ENCODE measurements around the gene PLXDC2.

The PLXDC2 gene

DNA sequence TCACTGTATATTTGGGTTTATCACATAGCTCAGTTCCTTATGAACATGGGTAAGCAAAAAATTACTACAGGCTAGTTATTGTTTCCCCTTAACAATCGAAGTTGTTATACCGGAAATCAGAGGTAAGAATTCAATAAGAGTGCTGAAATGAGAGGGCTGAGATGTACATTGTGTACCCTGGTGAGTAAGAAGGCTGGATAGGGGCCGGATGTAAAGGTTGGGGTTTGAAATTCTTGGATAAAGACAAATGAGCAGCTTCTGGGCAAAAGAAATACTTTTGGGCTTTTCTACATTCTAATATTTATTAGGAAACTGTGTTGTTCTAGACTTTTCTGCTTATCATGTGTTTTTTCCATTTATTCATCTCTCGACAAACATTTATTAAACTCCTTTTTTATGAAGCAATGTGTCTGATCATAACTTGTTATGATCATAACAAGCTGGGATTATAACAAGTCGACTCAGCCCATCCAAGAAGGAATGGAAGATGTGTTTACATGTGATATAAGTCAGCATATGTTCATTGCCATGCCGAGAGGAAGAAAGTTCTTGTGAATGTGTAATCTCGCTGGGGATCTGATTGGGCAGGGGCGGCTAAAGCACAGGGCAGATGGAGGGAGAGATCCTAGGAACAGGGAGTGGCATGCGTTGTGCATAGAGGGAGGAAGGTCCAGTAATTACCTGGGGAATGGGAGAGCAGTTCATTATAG is 155.3 kb downstream of the PLXDC2 start:
- Histone ChIP-seq H3K9me3 (ENCODE audit: insufficient read depth, low read depth, low read length) (peaks cover 3% of the 10 kb centered on the region; the same call in 1 of the 2 replicates), H3K27me3 (ENCODE audit: insufficient read depth, low read length, poor library complexity, severe bottlenecking) (no peaks in the 10 kb centered on the region), H4K20me1 (ENCODE audit: insufficient read depth, low read length, poor library complexity, severe bottlenecking) (no peaks in the 10 kb centered on the region), H3F3A (ENCODE audit: low read depth) (no peaks in the 10 kb centered on the region), H3K4me2 (ENCODE audit: low read depth, low read length, poor library complexity, severe bottlenecking) (no peak overlapping the region), H3K4me1 (ENCODE audit: insufficient read depth, low read length, poor library complexity, severe bottlenecking) (no peaks in the 10 kb centered on the region), H3K9me2 (replicated peaks; ENCODE audit: low read depth, low read length) (no peaks in the 10 kb centered on the region), H2AFZ (ENCODE audit: low read length) (no peak overlapping the region), H3K79me2 (ENCODE audit: insufficient read depth, low read length) (no peaks in the 10 kb centered on the region), H3K36me3 (ENCODE audit: insufficient read depth, low read length) (no peaks in the 10 kb centered on the region), H3K4me3 (ENCODE audit: low read length, poor library complexity, severe bottlenecking) (no peak overlapping the region), H3K9ac (ENCODE audit: low read depth, low read length, poor library complexity, severe bottlenecking) (no peak overlapping the region)
- TF ChIP-seq EZH2phosphoT487 (IDR thresholded peaks at IDR 0.05; ENCODE audit: borderline replicate concordance): no peak
- TF ChIP-seq, protein P1, sequence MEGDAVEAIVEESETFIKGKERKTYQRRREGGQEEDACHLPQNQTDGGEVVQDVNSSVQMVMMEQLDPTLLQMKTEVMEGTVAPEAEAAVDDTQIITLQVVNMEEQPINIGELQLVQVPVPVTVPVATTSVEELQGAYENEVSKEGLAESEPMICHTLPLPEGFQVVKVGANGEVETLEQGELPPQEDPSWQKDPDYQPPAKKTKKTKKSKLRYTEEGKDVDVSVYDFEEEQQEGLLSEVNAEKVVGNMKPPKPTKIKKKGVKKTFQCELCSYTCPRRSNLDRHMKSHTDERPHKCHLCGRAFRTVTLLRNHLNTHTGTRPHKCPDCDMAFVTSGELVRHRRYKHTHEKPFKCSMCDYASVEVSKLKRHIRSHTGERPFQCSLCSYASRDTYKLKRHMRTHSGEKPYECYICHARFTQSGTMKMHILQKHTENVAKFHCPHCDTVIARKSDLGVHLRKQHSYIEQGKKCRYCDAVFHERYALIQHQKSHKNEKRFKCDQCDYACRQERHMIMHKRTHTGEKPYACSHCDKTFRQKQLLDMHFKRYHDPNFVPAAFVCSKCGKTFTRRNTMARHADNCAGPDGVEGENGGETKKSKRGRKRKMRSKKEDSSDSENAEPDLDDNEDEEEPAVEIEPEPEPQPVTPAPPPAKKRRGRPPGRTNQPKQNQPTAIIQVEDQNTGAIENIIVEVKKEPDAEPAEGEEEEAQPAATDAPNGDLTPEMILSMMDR (conservative IDR thresholded peaks at IDR 0.05; ENCODE audit: low read length): no peak

- Histone ChIP-seq H3K4me2 (ENCODE audit: low read depth, low read length, poor library complexity, severe bottlenecking) (no peak overlapping the region), H3K9me2 (replicated peaks; ENCODE audit: low read depth, low read length) (no peaks in the 10 kb centered on the region), H3K79me2 (ENCODE audit: insufficient read depth, low read length) (no peaks in the 10 kb centered on the region), H3K9me3 (ENCODE audit: insufficient read depth, low read depth, low read length) (peaks cover 3% of the 10 kb centered on the region), H3K4me1 (ENCODE audit: insufficient read depth, low read length, poor library complexity, severe bottlenecking) (no peaks in the 10 kb centered on the region), H4K20me1 (ENCODE audit: insufficient read depth, low read length, poor library complexity, severe bottlenecking) (no peaks in the 10 kb centered on the region), H3F3A (ENCODE audit: low read depth) (no peaks in the 10 kb centered on the region), H3K9ac (ENCODE audit: low read depth, low read length, poor library complexity, severe bottlenecking) (no peak overlapping the region), H3K36me3 (ENCODE audit: insufficient read depth, low read length) (no peaks in the 10 kb centered on the region), H2AFZ (ENCODE audit: low read length) (no peak overlapping the region), H3K27me3 (ENCODE audit: insufficient read depth, low read length, poor library complexity, severe bottlenecking) (no peaks in the 10 kb centered on the region), H3K4me3 (ENCODE audit: low read length, poor library complexity, severe bottlenecking) (no peak overlapping the region)
- TF ChIP-seq EZH2phosphoT487 (IDR thresholded peaks at IDR 0.05; ENCODE audit: borderline replicate concordance): no peak
- TF ChIP-seq, protein P1 (conservative IDR thresholded peaks at IDR 0.05; ENCODE audit: low read length): no peak
Measured at GRCh38 chr10:19974138-19974537, 157.9 kb downstream of the PLXDC2 start.

DNA sequence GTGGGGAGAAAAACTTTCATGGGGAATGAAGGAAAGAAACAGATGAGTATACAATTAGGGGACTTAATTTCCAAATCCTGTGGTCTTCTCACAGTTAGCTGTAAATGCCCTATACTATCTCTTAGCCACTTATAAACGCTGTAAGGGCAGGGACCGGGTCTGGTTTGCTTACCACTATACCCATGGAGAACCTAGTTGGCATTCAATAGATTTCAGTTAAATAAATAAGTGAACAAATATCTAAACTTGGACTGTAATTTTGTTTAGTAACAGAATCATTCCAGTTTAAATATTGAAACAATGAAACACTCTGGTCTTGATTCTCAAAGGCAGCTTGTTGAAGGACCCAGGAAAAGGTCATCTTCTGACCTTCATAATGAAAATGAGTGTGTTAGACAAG is 158.3 kb downstream of the PLXDC2 start:
- peaks cover 3% of the 10 kb centered on the region for H3K9me3 ChIP-seq (ENCODE audit: insufficient read depth, low read depth, low read length)
- H3K4me1 ChIP-seq (ENCODE audit: insufficient read depth, low read length, poor library complexity, severe bottlenecking): no peaks in the 10 kb centered on the region
- no peaks in the 10 kb centered on the region for H4K20me1 ChIP-seq (ENCODE audit: insufficient read depth, low read length, poor library complexity, severe bottlenecking)
- H3K36me3 ChIP-seq (ENCODE audit: insufficient read depth, low read length): no peaks in the 10 kb centered on the region
- H3K9ac ChIP-seq (ENCODE audit: low read depth, low read length, poor library complexity, severe bottlenecking): no peak overlapping the region
- TF ChIP-seq, protein P1 (conservative IDR thresholded peaks at IDR 0.05; ENCODE audit: low read length): no peak
- TF ChIP-seq EZH2phosphoT487 (IDR thresholded peaks at IDR 0.05; ENCODE audit: borderline replicate concordance): no peak
- no peak overlapping the region for H3K4me2 ChIP-seq (ENCODE audit: low read depth, low read length, poor library complexity, severe bottlenecking)
- H3K27me3 ChIP-seq (ENCODE audit: insufficient read depth, low read length, poor library complexity, severe bottlenecking): no peaks in the 10 kb centered on the region
- no peak overlapping the region for H2AFZ ChIP-seq (ENCODE audit: low read length)
- H3F3A ChIP-seq (ENCODE audit: low read depth): no peaks in the 10 kb centered on the region
- no peaks in the 10 kb centered on the region for H3K79me2 ChIP-seq (ENCODE audit: insufficient read depth, low read length)
- no peaks in the 10 kb centered on the region for H3K9me2 ChIP-seq (replicated peaks; ENCODE audit: low read depth, low read length)
- H3K4me3 ChIP-seq (ENCODE audit: low read length, poor library complexity, severe bottlenecking): no peak overlapping the region

Data from Loucy (cell line).